Gastroesophageal sphincter (tissue), 3 donors: Measurements from ENCODE around the gene UBE2I.

Experiments
- EP300 ChIP-seq: sonication (generic); formaldehyde crosslinking; IDR thresholded peaks from one replicate; pipeline ENCODE4 v1.6.1; 2017; ENCODE audit warnings: antibody characterized with exemption, mild to moderate bottlenecking
- POLR2AphosphoS5 ChIP-seq: sonication (generic); formaldehyde crosslinking; IDR thresholded peaks from one replicate; pipeline ENCODE4 v1.6.1; 2017; ENCODE audit warnings: antibody characterized with exemption
- TF ChIP-seq, protein P1 (sequence below), 4 experiments: fragments of 200-600 bp in 2 of 4; fragments of 450-650 bp in 2 of 4; sonication (generic) in 1 of 4; IDR thresholded peaks; one replicate each; pipeline ENCODE4 v1.5.1; 2017 to 2019; ENCODE audit warnings: antibody characterized with exemption in 4 of 4, mild to moderate bottlenecking in 2 of 4, moderate library complexity in 2 of 4

- TF ChIP-seq, protein P1, sequence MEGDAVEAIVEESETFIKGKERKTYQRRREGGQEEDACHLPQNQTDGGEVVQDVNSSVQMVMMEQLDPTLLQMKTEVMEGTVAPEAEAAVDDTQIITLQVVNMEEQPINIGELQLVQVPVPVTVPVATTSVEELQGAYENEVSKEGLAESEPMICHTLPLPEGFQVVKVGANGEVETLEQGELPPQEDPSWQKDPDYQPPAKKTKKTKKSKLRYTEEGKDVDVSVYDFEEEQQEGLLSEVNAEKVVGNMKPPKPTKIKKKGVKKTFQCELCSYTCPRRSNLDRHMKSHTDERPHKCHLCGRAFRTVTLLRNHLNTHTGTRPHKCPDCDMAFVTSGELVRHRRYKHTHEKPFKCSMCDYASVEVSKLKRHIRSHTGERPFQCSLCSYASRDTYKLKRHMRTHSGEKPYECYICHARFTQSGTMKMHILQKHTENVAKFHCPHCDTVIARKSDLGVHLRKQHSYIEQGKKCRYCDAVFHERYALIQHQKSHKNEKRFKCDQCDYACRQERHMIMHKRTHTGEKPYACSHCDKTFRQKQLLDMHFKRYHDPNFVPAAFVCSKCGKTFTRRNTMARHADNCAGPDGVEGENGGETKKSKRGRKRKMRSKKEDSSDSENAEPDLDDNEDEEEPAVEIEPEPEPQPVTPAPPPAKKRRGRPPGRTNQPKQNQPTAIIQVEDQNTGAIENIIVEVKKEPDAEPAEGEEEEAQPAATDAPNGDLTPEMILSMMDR (IDR thresholded peaks at IDR 0.05) = no peak
- TF ChIP-seq POLR2AphosphoS5 (no peak), EP300 (no peak)
Measured at GRCh38 chr16:1314399-1315068, 5.1 kb downstream of the UBE2I start.
